ENCODE data around the gene FTO. TPM values are rescaled to one million over a fixed set of nuclear protein-coding genes. Genes with fewer than 3 reads are reported as not detected.
A peak's percentile ranks its signal among the peaks of the same experiment; 100 is the strongest.

Gene FTO
- polyA plus RNA-seq, 1 experiment, result 135 TPM

GRCh38 chr16:53704445-53704813 is 473 bp downstream of the FTO start:
- no peaks in the 10 kb centered on the region for H3K27me3 ChIP-seq (ENCODE audit: control insufficient read depth, insufficient read depth, low read length)
- ChIA-PET POLR2A (interaction anchor here (1.4 kb wide), 1 partner anchor 64 kb away, joined by 7 read pairs; no protein-coding TSS in a partner anchor), CTCF (interaction anchor here (0.6 to 1.8 kb wide), 3 partner anchors 20 to 69 kb away, joined by 3 to 5 read pairs (median 4); no protein-coding TSS in a partner anchor)
- H3K9me3 ChIP-seq (ENCODE audit: control insufficient read depth, insufficient read depth, low read length), result no peaks in the 10 kb centered on the region
- peak overlapping the region; percentile 41 for H3K27ac ChIP-seq (ENCODE audit: low read depth, low read length)
- no peak for DNase-seq (ENCODE audit: low read depth, low spot score)
- peak overlapping the region; percentile 91 for H3K4me3 ChIP-seq (ENCODE audit: low read depth, low read length)
- TF ChIP-seq CTCF (IDR thresholded peaks at IDR 0.05; ENCODE audit: low read depth, low read length), result no peak

GRCh38 chr16:53707671-53708070 is 3.7 kb downstream of the FTO start:
- Histone ChIP-seq H3K27ac (ENCODE audit: low read depth, low read length) (no peak overlapping the region), H3K9me3 (ENCODE audit: control insufficient read depth, insufficient read depth, low read length) (no peaks in the 10 kb centered on the region), H3K27me3 (ENCODE audit: control insufficient read depth, insufficient read depth, low read length) (no peaks in the 10 kb centered on the region), H3K4me3 (ENCODE audit: low read depth, low read length) (no peak overlapping the region)
- DNase-seq (ENCODE audit: low read depth, low spot score), result no peak
- no peak for TF ChIP-seq CTCF (IDR thresholded peaks at IDR 0.05; ENCODE audit: low read depth, low read length)
- POLR2A ChIA-PET, result no interaction called here
- CTCF ChIA-PET, result no interaction called here

- TF ChIP-seq CTCF (IDR thresholded peaks at IDR 0.05; ENCODE audit: low read depth, low read length), result no peak
- Histone ChIP-seq H3K4me3 (ENCODE audit: low read depth, low read length) (no peak overlapping the region), H3K27me3 (ENCODE audit: control insufficient read depth, insufficient read depth, low read length) (no peaks in the 10 kb centered on the region), H3K9me3 (ENCODE audit: control insufficient read depth, insufficient read depth, low read length) (no peaks in the 10 kb centered on the region), H3K27ac (ENCODE audit: low read depth, low read length) (no peak overlapping the region)
- ChIA-PET POLR2A (no interaction called here), CTCF (no interaction called here)
- DNase-seq (ENCODE audit: low read depth, low spot score), result no peak
Observed at GRCh38 chr16:53708490-53708889, 4.5 kb downstream of the FTO start.

GRCh38 chr16:53711390-53711789 is 7.4 kb downstream of the FTO start:
- Histone ChIP-seq H3K9me3 (ENCODE audit: control insufficient read depth, insufficient read depth, low read length) (no peaks in the 10 kb centered on the region), H3K4me3 (ENCODE audit: low read depth, low read length) (no peak overlapping the region), H3K27me3 (ENCODE audit: control insufficient read depth, insufficient read depth, low read length) (no peaks in the 10 kb centered on the region), H3K27ac (ENCODE audit: low read depth, low read length) (no peak overlapping the region)
- ChIA-PET CTCF (no interaction called here), POLR2A (interaction anchor here (0.6 kb wide), 1 partner anchor 21 kb away, joined by 5 read pairs; no protein-coding TSS in a partner anchor)
- no peak for DNase-seq (ENCODE audit: low read depth, low spot score)
- TF ChIP-seq CTCF (IDR thresholded peaks at IDR 0.05; ENCODE audit: low read depth, low read length), result no peak

GRCh38 chr16:53712065-53712464 is 8.1 kb downstream of the FTO start:
- POLR2A ChIA-PET, result interaction anchor here (0.6 kb wide), 1 partner anchor 20 kb away, joined by 5 read pairs; no protein-coding TSS in a partner anchor
- no peak for TF ChIP-seq CTCF (IDR thresholded peaks at IDR 0.05; ENCODE audit: low read depth, low read length)
- H3K9me3 ChIP-seq (ENCODE audit: control insufficient read depth, insufficient read depth, low read length), result no peaks in the 10 kb centered on the region
- no peak for DNase-seq (ENCODE audit: low read depth, low spot score)
- no peaks in the 10 kb centered on the region for H3K27me3 ChIP-seq (ENCODE audit: control insufficient read depth, insufficient read depth, low read length)
- no peak overlapping the region for H3K4me3 ChIP-seq (ENCODE audit: low read depth, low read length)
- H3K27ac ChIP-seq (ENCODE audit: low read depth, low read length), result no peak overlapping the region
- CTCF ChIA-PET, result no interaction called here

Data from AG04450 (cell line).